Heart left ventricle (tissue), 16 donors: ENCODE results near the gene SYNDIG1. TPM values are rescaled to one million over a fixed set of nuclear protein-coding genes. Genes with fewer than 3 reads are reported as not detected.
A peak's percentile ranks its signal among the peaks of the same experiment; 100 is the strongest.

Experiments
- ATAC-seq, 4 donors: fragments of 200-7000 bp; cut with Tn5 transposase; one replicate each; pipeline ENCODE4 v1.9.1; 2020 to 2022; ENCODE audit warnings: moderate library complexity in 4 of 4, mild to moderate bottlenecking in 3 of 4, moderate number of reproducible peaks in 1 of 4
- DNase-seq, 5 donors: peaks; one replicate each; pipeline ENCODE4 v3.0.0-alpha.2; 2020
- H3K27ac ChIP-seq, 12 donors: fragments of 200-600 bp; sonication (generic) in 4 of 12; one replicate each; pipeline versions ENCODE4 v1.5.0 to v1.8.0; 2016 to 2022; ENCODE audit warnings: mild to moderate bottlenecking in 2 of 12
- H3K27me3 ChIP-seq, 9 donors: fragments of 200-600 bp; sonication (generic) in 2 of 9; one replicate each; pipeline versions ENCODE4 v1.5.1 to v1.8.0; 2016 to 2022; ENCODE audit warnings: mild to moderate bottlenecking in 3 of 9
- H3K36me3 ChIP-seq, 9 donors: fragments of 200-600 bp; sonication (generic) in 2 of 9; one replicate each; pipeline versions ENCODE4 v1.5.0 to v1.8.0; 2018 to 2022; ENCODE audit warnings: mild to moderate bottlenecking in 2 of 9
- H3K4me1 ChIP-seq, 12 donors: fragments of 200-600 bp; sonication (generic) in 4 of 12; one replicate each; pipeline versions ENCODE4 v1.5.0 to v1.8.0; 2016 to 2022; ENCODE audit warnings: mild to moderate bottlenecking in 3 of 12
- H3K4me3 ChIP-seq, 12 donors: fragments of 200-600 bp; sonication (generic) in 4 of 12; one replicate each; pipeline versions ENCODE4 v1.5.0 to v1.8.0; 2017 to 2022; ENCODE audit warnings: mild to moderate bottlenecking in 9 of 12, moderate library complexity in 4 of 12
- H3K9me3 ChIP-seq, 12 donors: fragments of 200-600 bp; sonication (generic) in 4 of 12; one replicate each; pipeline versions ENCODE4 v1.5.0 to v1.8.0; 2016 to 2022; ENCODE audit warnings: mild to moderate bottlenecking in 1 of 12
- CTCF ChIP-seq, 12 donors: fragments of 200-600 bp; sonication (generic) in 4 of 12; IDR thresholded peaks; one replicate each; pipeline versions ENCODE4 v1.5.0 to v1.8.0; 2018 to 2022; ENCODE audit warnings: antibody characterized with exemption in 12 of 12, mild to moderate bottlenecking in 5 of 12
- POLR2A ChIP-seq, 2 donors: fragments of 450-650 bp; IDR thresholded peaks; one replicate each; pipeline ENCODE4 v1.6.1; 2017; ENCODE audit warnings: antibody characterized with exemption in 2 of 2, mild to moderate bottlenecking in 2 of 2, moderate library complexity in 2 of 2
- WGBS, 4 donors: extraction: QIAGEN DNeasy Blood & Tissue Kit in 2 of 4; methylation state at CpG; one replicate each; pipeline versions ENCODE4 v1.1.5 to v1.1.7; 2013 to 2018; 5-methylcytosine and 5-hydroxymethylcytosine counted together
- intact Hi-C, 10 donors: fragments of 100-400 bp; cut with DNase I; formaldehyde crosslinking; loops; one replicate each; pipeline versions ENCODE4 v1.11.1 to v1.14.2; 2022
- polyA plus RNA-seq, 2 donors: library from polyadenylated mRNA; stranded (reverse); fragments of 200-250 nt; gene quantifications; one replicate each; pipeline ENCODE4 v1.2.3, GENCODE V29; 2013
- total RNA-seq, 9 donors: library from RNA; depleted of rRNA in 2 of 9; stranded (reverse); fragments of >200 nt in 2 of 9; fragmentation: NEBNext Ultra II Directional in 3 of 9; extraction: Animal tissue kit (Norgen Biotek cat#: 25700) in 3 of 9; gene quantifications; one replicate each; pipeline versions ENCODE4 v1.1.0 to v1.2.4, GENCODE V29; 2016 to 2023
- donor health status: ischemic (EF 13 %, LVEDD 7.1; RV severe dilation, severe dysfunction).
- donor health status: healthy with polysubstance abuse.
- donor health status: DM: no; HTN: yes; CAD: no.
- donor health status: DM: no; HTN: no; CAD: no.
- donor health status: ischemic (EF 25% LVEDD 6.9; RV normal size, moderate dysfunction).
- donor health status: ischemic (EF 25% LVEDD 5.7; RV mildly dilated, moderate dysfunction).
- donor health status: healthy.
- donor health status: DM: yes; HTN: yes; CAD: no.
- donor health status: ischemic (EF 35%, LVEDD 5.7; RV mildly dilated, moderate dysfunction).
- donor health status: nonischemic (EF 11% LVEDD 7.7; RV severe dilation, severe dysfunction).
- donor health status: DM: yes; HTN: yes; CAD: no.
- donor health status: PGD.
- donor health status: ischemic (EF 29% LVEDD 5.4; RV normal size, mild dysfunction).
- donor health status: nonischemic (EF 23%, LVEDD 6.1; RV moderate dilation, normal function).

SYNDIG1 gene
- total and polyA plus RNA-seq, 11 donors = 8.4 to 41.8 (median 23.0) TPM

GRCh38 chr20:24531631-24532419, 62.4 kb downstream of the SYNDIG1 start:
- Histone ChIP-seq H3K4me1 (peaks cover 0 to 5% (median 0%) of the 10 kb centered on the region in 12 donors), H3K4me3 (no peak overlapping the region), H3K36me3 (no peaks in the 10 kb centered on the region), H3K27ac (no peak overlapping the region), H3K27me3 (no peaks in the 10 kb centered on the region), H3K9me3 (no peaks in the 10 kb centered on the region)
- ATAC-seq = peak in 3 of 4 donors; percentile 38 to 61 (median 52)
- intact Hi-C loops = no loop called here
- no peak for TF ChIP-seq CTCF (IDR thresholded peaks at IDR 0.05)
- TF ChIP-seq POLR2A (IDR thresholded peaks at IDR 0.05) = no peak
- WGBS, 4 donors = 58 to 75% (median 70%) methylated on average over 6 of the region's 6 CpGs
- DNase-seq = no peak

GRCh38 chr20:24533449-24533848, 64.0 kb downstream of the SYNDIG1 start:
- intact Hi-C loops = no loop called here
- no peak overlapping the region for H3K4me3 ChIP-seq
- no peaks in the 10 kb centered on the region for H3K36me3 ChIP-seq
- H3K4me1 ChIP-seq = peaks cover 0 to 5% (median 0%) of the 10 kb centered on the region in 12 donors
- TF ChIP-seq POLR2A (IDR thresholded peaks at IDR 0.05) (no peak), CTCF (IDR thresholded peaks at IDR 0.05) (no peak)
- H3K27ac ChIP-seq = no peak overlapping the region
- WGBS, 4 donors = 87 to 92% (median 89%) methylated on average over 7 to 8 of the region's 8 CpGs
- DNase-seq (no peak), ATAC-seq (no peak)
- no peaks in the 10 kb centered on the region for H3K27me3 ChIP-seq
- H3K9me3 ChIP-seq = no peaks in the 10 kb centered on the region

DNA sequence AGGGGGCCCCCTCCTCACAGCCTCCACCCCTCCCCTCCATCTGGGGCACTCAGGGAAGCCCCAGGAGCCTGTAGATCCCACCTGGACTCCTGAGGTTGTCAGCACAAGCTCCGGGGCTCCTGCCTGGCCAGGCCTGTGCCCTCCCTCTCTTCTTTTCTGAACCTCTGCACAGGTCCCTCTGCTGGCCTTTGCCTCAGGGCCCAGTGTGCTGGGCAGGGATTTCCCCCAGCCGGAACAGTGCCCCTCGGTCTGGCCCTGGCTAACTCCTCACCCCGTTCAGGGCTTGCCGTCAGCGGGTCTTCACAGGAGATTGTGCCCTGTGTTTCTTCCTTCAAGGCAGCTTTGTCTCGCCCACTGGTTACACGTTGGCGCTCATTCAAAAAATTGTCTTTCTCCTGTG, 64.9 kb downstream of the SYNDIG1 start:
- intact Hi-C loops = no loop called here
- Histone ChIP-seq H3K4me1 (peaks cover 0 to 5% (median 0%) of the 10 kb centered on the region in 12 donors), H3K27ac (no peak overlapping the region), H3K36me3 (no peaks in the 10 kb centered on the region), H3K9me3 (no peaks in the 10 kb centered on the region), H3K27me3 (no peaks in the 10 kb centered on the region), H3K4me3 (no peak overlapping the region)
- TF ChIP-seq CTCF (IDR thresholded peaks at IDR 0.05) (no peak), POLR2A (IDR thresholded peaks at IDR 0.05) (no peak)
- WGBS, 4 donors = 73 to 91% (median 86%) methylated on average over 9 of the region's 9 CpGs
- DNase-seq = no peak
- ATAC-seq = no peak

- no peak for DNase-seq
- no peak for TF ChIP-seq POLR2A (IDR thresholded peaks at IDR 0.05)
- no peak for TF ChIP-seq CTCF (IDR thresholded peaks at IDR 0.05)
- 85 to 90% (median 89%) methylated on average over 13 to 14 of the region's 14 CpGs for WGBS, 4 donors
- no peak for ATAC-seq
- Histone ChIP-seq H3K9me3 (no peaks in the 10 kb centered on the region), H3K36me3 (no peaks in the 10 kb centered on the region), H3K4me3 (no peak overlapping the region), H3K27me3 (no peaks in the 10 kb centered on the region), H3K27ac (no peak overlapping the region), H3K4me1 (peaks cover 0 to 5% (median 0%) of the 10 kb centered on the region in 12 donors)
- intact Hi-C loops = no loop called here
Measured at GRCh38 chr20:24535941-24536730, 66.7 kb downstream of the SYNDIG1 start.
